Measurements from ENCODE around the gene MACF1.

- TF ChIP-seq, protein P1, sequence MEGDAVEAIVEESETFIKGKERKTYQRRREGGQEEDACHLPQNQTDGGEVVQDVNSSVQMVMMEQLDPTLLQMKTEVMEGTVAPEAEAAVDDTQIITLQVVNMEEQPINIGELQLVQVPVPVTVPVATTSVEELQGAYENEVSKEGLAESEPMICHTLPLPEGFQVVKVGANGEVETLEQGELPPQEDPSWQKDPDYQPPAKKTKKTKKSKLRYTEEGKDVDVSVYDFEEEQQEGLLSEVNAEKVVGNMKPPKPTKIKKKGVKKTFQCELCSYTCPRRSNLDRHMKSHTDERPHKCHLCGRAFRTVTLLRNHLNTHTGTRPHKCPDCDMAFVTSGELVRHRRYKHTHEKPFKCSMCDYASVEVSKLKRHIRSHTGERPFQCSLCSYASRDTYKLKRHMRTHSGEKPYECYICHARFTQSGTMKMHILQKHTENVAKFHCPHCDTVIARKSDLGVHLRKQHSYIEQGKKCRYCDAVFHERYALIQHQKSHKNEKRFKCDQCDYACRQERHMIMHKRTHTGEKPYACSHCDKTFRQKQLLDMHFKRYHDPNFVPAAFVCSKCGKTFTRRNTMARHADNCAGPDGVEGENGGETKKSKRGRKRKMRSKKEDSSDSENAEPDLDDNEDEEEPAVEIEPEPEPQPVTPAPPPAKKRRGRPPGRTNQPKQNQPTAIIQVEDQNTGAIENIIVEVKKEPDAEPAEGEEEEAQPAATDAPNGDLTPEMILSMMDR (IDR thresholded peaks at IDR 0.05; ENCODE audit: insufficient read depth, low read depth, low read length) = no peak
- TF ChIP-seq EZH2 (IDR thresholded peaks at IDR 0.05; ENCODE audit: insufficient read depth, low read length) = no peak
These were observed 67.7 kb downstream of the MACF1 start for GRCh38 chr1:39272027-39272797.
